Measurements from ENCODE around the gene RLN3. TPM values are rescaled to one million over a fixed set of nuclear protein-coding genes. Genes with fewer than 3 reads are reported as not detected.

The RLN3 gene
- total RNA-seq, 1 experiment from 2014 or later: not detected

- no peak overlapping the region for H2AFZ ChIP-seq (ENCODE audit: low read length)
- no peak for DNase-seq
- CTCF ChIA-PET: no interaction called here
Measured at GRCh38 chr19:14066134-14066533, 38.2 kb downstream of the RLN3 start.

DNA sequence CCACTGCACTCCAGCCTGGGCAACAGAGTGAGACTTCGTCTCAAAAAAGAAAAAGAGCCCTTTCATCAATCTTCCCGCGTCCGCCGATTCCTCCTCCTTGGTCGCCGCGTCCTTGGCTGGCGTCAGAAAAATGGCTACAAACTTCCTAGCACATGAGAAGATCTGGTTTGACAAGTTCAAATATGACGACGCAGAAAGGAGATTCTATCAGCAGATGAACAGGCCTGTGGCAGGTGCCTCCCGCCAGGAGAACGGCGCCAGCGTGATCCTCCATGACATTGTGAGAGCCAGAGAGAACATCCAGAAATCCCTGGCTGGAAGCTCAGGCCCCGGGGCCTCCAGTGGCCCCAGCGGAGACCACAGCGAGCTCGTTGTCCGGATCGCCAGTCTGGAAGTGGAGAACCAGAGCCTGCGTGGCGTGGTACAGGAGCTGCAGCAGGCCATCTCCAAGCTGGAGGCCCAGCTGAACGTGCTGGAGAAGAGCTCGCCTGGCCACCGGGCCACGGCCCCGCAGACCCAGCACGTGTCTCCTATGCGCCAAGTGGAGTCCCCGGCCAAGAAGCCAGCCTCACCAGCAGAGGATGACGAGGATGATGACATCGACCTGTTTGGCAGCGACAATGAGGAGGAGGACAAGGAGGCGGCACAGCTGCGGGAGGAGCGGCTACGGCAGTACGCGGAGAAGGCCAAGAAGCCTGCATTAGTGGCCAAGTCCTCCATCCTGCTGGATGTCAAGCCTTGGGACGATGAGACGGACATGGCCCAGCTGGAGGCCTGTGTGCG lies 42.5 kb downstream of the RLN3 start:
- DNase-seq (no peak), ATAC-seq (no peak)
- ChIA-PET POLR2A (ENCODE audit: unreplicated experiment) (no interaction called here), CTCF (interaction anchor here (1.8 kb wide), 1 partner anchor 11 kb away, joined by 13 read pairs; no protein-coding TSS in a partner anchor)
- Histone ChIP-seq H3K4me1 (ENCODE audit: insufficient read depth, low read length) (peaks cover 19% of the 10 kb centered on the region), H4K20me1 (ENCODE audit: low read length) (no peaks in the 10 kb centered on the region), H3K79me2 (ENCODE audit: low read length) (peaks cover 9% of the 10 kb centered on the region; the same call in 1 of the 2 replicates), H3K9ac (ENCODE audit: low read length) (no peak overlapping the region), H3K4me3 (ENCODE audit: low read length) (no peak overlapping the region), H3K9me2 (replicated peaks; ENCODE audit: low read length) (no peaks in the 10 kb centered on the region), H3K9me3 (ENCODE audit: low read length) (no peaks in the 10 kb centered on the region), H3K27ac (ENCODE audit: low read length) (no peak overlapping the region), H3K27me3 (ENCODE audit: low read length) (no peaks in the 10 kb centered on the region), H3K4me2 (ENCODE audit: low read length) (no peak overlapping the region), H3K36me3 (ENCODE audit: low read depth, low read length) (no peaks in the 10 kb centered on the region), H2AFZ (ENCODE audit: low read length) (no peak overlapping the region), H3F3A (ENCODE audit: low read length, unreplicated experiment) (no peaks in the 10 kb centered on the region)
- intact Hi-C loops (cut with micrococcal nuclease): loop anchor here (5.0 to 10.0 kb wide), 2 partner anchors 108 to 286 kb away; no protein-coding TSS in a partner anchor
- TF ChIP-seq EZH2 (IDR thresholded peaks at IDR 0.05; ENCODE audit: low read length, unreplicated experiment): no peak
- no peak for TF ChIP-seq EZH2phosphoT487 (IDR thresholded peaks at IDR 0.05; ENCODE audit: borderline replicate concordance, low read length)
- no peak for TF ChIP-seq CTCF (conservative IDR thresholded peaks at IDR 0.05; ENCODE audit: low read depth, low read length)
- BruUV-seq (replicated peaks): no TSS peak

More at GRCh38 chr19:14066134-14066533, 38.2 kb downstream of the RLN3 start:
- TF ChIP-seq CTCF (conservative IDR thresholded peaks at IDR 0.05; ENCODE audit: low read depth, low read length) (no peak), EZH2phosphoT487 (IDR thresholded peaks at IDR 0.05; ENCODE audit: borderline replicate concordance, low read length) (no peak), EZH2 (IDR thresholded peaks at IDR 0.05; ENCODE audit: low read length, unreplicated experiment) (no peak)
- H3K4me1 ChIP-seq (ENCODE audit: insufficient read depth, low read length): peaks cover 13% of the 10 kb centered on the region; the same call in 1 of the 2 replicates
- H3F3A ChIP-seq (ENCODE audit: low read length, unreplicated experiment): no peaks in the 10 kb centered on the region
- H3K9me3 ChIP-seq (ENCODE audit: low read length): no peaks in the 10 kb centered on the region
- no peak overlapping the region for H3K4me2 ChIP-seq (ENCODE audit: low read length)
- H3K27ac ChIP-seq (ENCODE audit: low read length): no peak overlapping the region
- no peaks in the 10 kb centered on the region for H3K27me3 ChIP-seq (ENCODE audit: low read length)
- no peak overlapping the region for H3K9ac ChIP-seq (ENCODE audit: low read length)
- BruUV-seq (replicated peaks): no TSS peak
- H4K20me1 ChIP-seq (ENCODE audit: low read length): no peaks in the 10 kb centered on the region
- H3K79me2 ChIP-seq (ENCODE audit: low read length): no peaks in the 10 kb centered on the region
- intact Hi-C loops (cut with micrococcal nuclease): no loop called here
- H3K9me2 ChIP-seq (replicated peaks; ENCODE audit: low read length): no peaks in the 10 kb centered on the region
- no peak for ATAC-seq
- POLR2A ChIA-PET (ENCODE audit: unreplicated experiment): no interaction called here
- no peaks in the 10 kb centered on the region for H3K36me3 ChIP-seq (ENCODE audit: low read depth, low read length)
- no peak overlapping the region for H3K4me3 ChIP-seq (ENCODE audit: low read length)

Measured in PC-3 (cell line).